Endothelial cell of umbilical vein (primary cell): ENCODE results near the gene RTN4. TPM values are rescaled to one million over a fixed set of nuclear protein-coding genes. Genes with fewer than 3 reads are reported as not detected.

Experiments used
- BruUV-seq: library from RNA; stranded (reverse); fragments of 400-500 nt; replicated peaks from 2 replicates; lab custom pipeline; 2021; lab: Mats Ljungman, UMichigan
- CTCF ChIA-PET: fragments of 300-600, 350-600 bp; sonication (Branson Sonifier 250); formaldehyde crosslinking; loops from one replicate; lab custom pipeline; 2021; ENCODE audit warnings: antibody characterized with exemption, inconsistent platforms; lab: Charles Lee
- POLR2A ChIA-PET: fragments of 300-600, 350-600 bp; sonication (Branson Sonifier 250); formaldehyde crosslinking; loops from one replicate; lab custom pipeline; 2021; ENCODE audit warnings: antibody characterized with exemption, inconsistent platforms; lab: Charles Lee
- DNase-seq: peaks from one replicate; pipeline ENCODE4 v3.0.0-alpha.2; 2011; ENCODE audit warnings: low read depth, low spot score
- FAIRE-seq: peaks from 2 replicates; lab custom pipeline; 2011; peaks lifted over from hg19 to GRCh38; lab: Jason Lieb, UNC
- H2AFZ ChIP-seq: 2 replicates; pipeline ENCODE4 v1.6.0; 2012; ENCODE audit warnings: low read depth, low read length, control low read depth, inconsistent platforms
- H3K27ac ChIP-seq: 2 replicates; pipeline ENCODE4 v1.5.1; 2011; ENCODE audit warnings: low read depth, mild to moderate bottlenecking, control low read depth, low read length, moderate library complexity; ENCODE audit not compliant: insufficient read depth
- H3K27me3 ChIP-seq, 2 experiments: 2 replicates each; pipeline versions ENCODE4 v1.6.0 to v1.6.1; 2011; ENCODE audit warnings: low read length in 2 of 2, mixed read lengths in 1 of 2; ENCODE audit not compliant: control insufficient read depth in 2 of 2, insufficient read depth in 2 of 2
- H3K36me3 ChIP-seq, 2 experiments: 2 replicates in 1 of 2; 3 replicates in 1 of 2; pipeline ENCODE4 v1.5.1; 2011; ENCODE audit warnings: low read length in 2 of 2, mild to moderate bottlenecking in 1 of 2, moderate library complexity in 1 of 2; ENCODE audit not compliant: control insufficient read depth in 2 of 2, insufficient read depth in 2 of 2; ENCODE audit errors: extremely low read depth in 1 of 2
- H3K4me1 ChIP-seq: 3 replicates; pipeline ENCODE4 v1.5.1; 2011; ENCODE audit warnings: mild to moderate bottlenecking, low read length; ENCODE audit not compliant: control insufficient read depth, insufficient read depth; ENCODE audit errors: extremely low read depth
- H3K4me2 ChIP-seq: 2 replicates; pipeline ENCODE4 v1.6.1; 2011; ENCODE audit warnings: low read length, control low read depth, mixed read lengths; ENCODE audit not compliant: insufficient read depth
- H3K4me3 ChIP-seq, 3 experiments: fragments of 200-600 bp in 1 of 3; sonication (generic), shearing (Covaris generic) in 1 of 3; replicated peaks in 1 of 3; 2 replicates each; pipeline ENCODE4 v1.5.1; 2011 to 2016; ENCODE audit warnings: control low read depth in 3 of 3, low read length in 3 of 3, mild to moderate bottlenecking in 2 of 3, inconsistent platforms in 1 of 3, low read depth in 1 of 3, moderate library complexity in 1 of 3; ENCODE audit not compliant: insufficient read depth in 1 of 3
- H3K79me2 ChIP-seq: 2 replicates; pipeline ENCODE4 v1.6.0; 2012; ENCODE audit warnings: low read length, inconsistent platforms; ENCODE audit not compliant: control insufficient read depth, insufficient read depth
- H3K9ac ChIP-seq: replicated peaks from 2 replicates; pipeline ENCODE3; 2011; ENCODE audit warnings: low read length, control low read depth; ENCODE audit not compliant: insufficient read depth; ENCODE audit errors: extremely low read depth
- H3K9me1 ChIP-seq: replicated peaks from 3 replicates; pipeline ENCODE4 v1.6.0; 2011; ENCODE audit warnings: mild to moderate bottlenecking, low read length; ENCODE audit not compliant: control insufficient read depth, insufficient read depth; ENCODE audit errors: extremely low read depth
- H3K9me3 ChIP-seq: replicated peaks from 2 replicates; pipeline ENCODE4 v1.5.1; 2012; ENCODE audit warnings: low read length, inconsistent platforms; ENCODE audit not compliant: control insufficient read depth, insufficient read depth
- H4K20me1 ChIP-seq: replicated peaks from 2 replicates; pipeline ENCODE3; 2011; ENCODE audit warnings: mild to moderate bottlenecking, low read length; ENCODE audit not compliant: control insufficient read depth, insufficient read depth; ENCODE audit errors: extremely low read depth
- EZH2 ChIP-seq: IDR thresholded peaks from 2 replicates; pipeline ENCODE4 v1.6.1; 2012; ENCODE audit warnings: borderline replicate concordance, low read depth, mild to moderate bottlenecking, moderate library complexity, low read length, inconsistent platforms; ENCODE audit not compliant: severe bottlenecking
- FOS ChIP-seq: IDR thresholded peaks from 2 replicates; pipeline ENCODE4 v1.6.1; 2011; ENCODE audit warnings: mild to moderate bottlenecking, low read length, moderate library complexity, borderline replicate concordance; ENCODE audit not compliant: insufficient read depth
- GATA2 ChIP-seq: IDR thresholded peaks from 2 replicates; pipeline ENCODE4 v1.7.0; 2011; ENCODE audit warnings: low read depth, mild to moderate bottlenecking, moderate library complexity, mixed read lengths, low read length; ENCODE audit not compliant: insufficient read length, insufficient read depth
- JUN ChIP-seq: IDR thresholded peaks from 2 replicates; pipeline ENCODE4 v1.6.1; 2011; ENCODE audit warnings: borderline replicate concordance, low read depth; ENCODE audit not compliant: insufficient read length, insufficient read depth
- MYC ChIP-seq: IDR thresholded peaks from one replicate; pipeline ENCODE4 v1.6.1; 2011; ENCODE audit warnings: mild to moderate bottlenecking, low read depth, low read length
- POLR2A ChIP-seq: IDR thresholded peaks from 2 replicates; pipeline ENCODE4 v1.6.1; 2012; ENCODE audit warnings: low read depth, mild to moderate bottlenecking, control low read depth, low read length
- POLR2AphosphoS5 ChIP-seq: IDR thresholded peaks from 2 replicates; pipeline ENCODE4 v1.6.1; 2012; ENCODE audit warnings: low read depth, mild to moderate bottlenecking, control low read depth, low read length, moderate library complexity; ENCODE audit not compliant: insufficient read depth
- dilution Hi-C: fragments of 300-500 bp; cut with MboI; formaldehyde crosslinking; loops from one replicate; pipeline ENCODE4 v1.15.0; 2019; ENCODE audit warnings: low sequenced_read_pairs; ENCODE audit not compliant: extremely low pct_ligation_motif_present
- intact Hi-C: fragments of 100-400 bp; cut with micrococcal nuclease; formaldehyde crosslinking; loops from one replicate; pipeline ENCODE4 v1.10.0; 2022
- polyA plus RNA-seq, 4 experiments: library from polyadenylated mRNA; depleted of rRNA in 3 of 4; stranded (reverse) in 3 of 4; unstranded in 1 of 4; fragments of >200 nt; gene quantifications; 2 replicates each; pipeline versions ENCODE4 v1.2.1 to v1.2.3, GENCODE V29; 2011 to 2012; ENCODE audit warnings: missing spikeins in 1 of 4
- total RNA-seq: library from RNA; stranded (reverse); gene quantifications from 2 replicates; pipeline ENCODE4 v1.2.3, GENCODE V29; 2021
- TF ChIP-seq, protein P1 (sequence below): IDR thresholded peaks from 2 replicates; pipeline ENCODE4 v1.6.1; 2011; ENCODE audit not compliant: insufficient read depth, insufficient read length
- TF ChIP-seq, protein P2 (sequence below), 2 donors: IDR thresholded peaks; 1 replicate in 1 of 2; 2 replicates in 1 of 2; pipeline ENCODE4 v1.5.1; 2011; ENCODE audit warnings: low read length in 2 of 2, mild to moderate bottlenecking in 2 of 2, moderate library complexity in 2 of 2, control low read depth in 1 of 2, inconsistent platforms in 1 of 2, low read depth in 1 of 2; ENCODE audit not compliant: insufficient read depth in 1 of 2; ENCODE audit errors: extremely low read depth in 1 of 2

Gene RTN4
- total and polyA plus RNA-seq, 2 donors (not counting 3 experiments of a cell fraction or from before 2014, with no cell fraction given) = 253 to 486 TPM

DNA sequence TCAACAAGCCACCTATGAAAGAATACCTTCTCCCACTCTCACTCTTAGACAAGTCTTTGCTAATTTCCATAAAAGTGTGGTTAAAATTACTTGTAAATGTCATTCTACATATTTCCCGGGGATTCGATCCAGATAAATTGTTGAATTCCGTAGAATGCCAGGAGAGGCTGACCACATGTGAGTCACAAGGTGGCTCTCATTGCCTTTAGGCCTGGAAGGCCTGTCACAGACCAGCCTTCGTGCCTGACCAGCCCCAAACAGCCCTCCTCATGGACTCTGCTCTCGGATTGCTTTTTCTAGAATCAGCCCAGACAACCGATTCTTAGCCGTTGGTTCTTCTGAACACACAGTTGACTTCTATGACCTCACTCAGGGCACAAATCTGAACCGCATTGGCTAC, 86.0 kb downstream of the RTN4 start:
- ChIA-PET CTCF (interaction anchor here (1.8 to 3.1 kb wide), 2 partner anchors 64 to 213 kb away, joined by 4 to 14 read pairs; no protein-coding TSS in a partner anchor), POLR2A (no interaction called here)
- H3K27me3 ChIP-seq = no peaks in the 10 kb centered on the region
- H3K36me3 ChIP-seq = no peaks in the 10 kb centered on the region
- no peaks in the 10 kb centered on the region for H3K9me1 ChIP-seq
- no peak for TF ChIP-seq EZH2
- TF ChIP-seq POLR2AphosphoS5 = no peak
- no peak for TF ChIP-seq POLR2A
- no peak for TF ChIP-seq GATA2
- TF ChIP-seq FOS = no peak
- TF ChIP-seq, protein P1, sequence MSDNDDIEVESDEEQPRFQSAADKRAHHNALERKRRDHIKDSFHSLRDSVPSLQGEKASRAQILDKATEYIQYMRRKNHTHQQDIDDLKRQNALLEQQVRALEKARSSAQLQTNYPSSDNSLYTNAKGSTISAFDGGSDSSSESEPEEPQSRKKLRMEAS = no peak
- no peak for TF ChIP-seq JUN
- no peak for TF ChIP-seq MYC
- TF ChIP-seq, protein P2, sequence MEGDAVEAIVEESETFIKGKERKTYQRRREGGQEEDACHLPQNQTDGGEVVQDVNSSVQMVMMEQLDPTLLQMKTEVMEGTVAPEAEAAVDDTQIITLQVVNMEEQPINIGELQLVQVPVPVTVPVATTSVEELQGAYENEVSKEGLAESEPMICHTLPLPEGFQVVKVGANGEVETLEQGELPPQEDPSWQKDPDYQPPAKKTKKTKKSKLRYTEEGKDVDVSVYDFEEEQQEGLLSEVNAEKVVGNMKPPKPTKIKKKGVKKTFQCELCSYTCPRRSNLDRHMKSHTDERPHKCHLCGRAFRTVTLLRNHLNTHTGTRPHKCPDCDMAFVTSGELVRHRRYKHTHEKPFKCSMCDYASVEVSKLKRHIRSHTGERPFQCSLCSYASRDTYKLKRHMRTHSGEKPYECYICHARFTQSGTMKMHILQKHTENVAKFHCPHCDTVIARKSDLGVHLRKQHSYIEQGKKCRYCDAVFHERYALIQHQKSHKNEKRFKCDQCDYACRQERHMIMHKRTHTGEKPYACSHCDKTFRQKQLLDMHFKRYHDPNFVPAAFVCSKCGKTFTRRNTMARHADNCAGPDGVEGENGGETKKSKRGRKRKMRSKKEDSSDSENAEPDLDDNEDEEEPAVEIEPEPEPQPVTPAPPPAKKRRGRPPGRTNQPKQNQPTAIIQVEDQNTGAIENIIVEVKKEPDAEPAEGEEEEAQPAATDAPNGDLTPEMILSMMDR (IDR thresholded peaks at IDR 0.05; ENCODE audit: extremely low read depth in 1 of 2, insufficient read depth in 1 of 2, low read depth in 1 of 2, low read length in 2 of 2) = no peak
- no peak for FAIRE-seq
- H3K27ac ChIP-seq = no peak overlapping the region
- H3K9me3 ChIP-seq = no peaks in the 10 kb centered on the region
- dilution Hi-C loops (no loop called here), intact Hi-C loops (no loop called here)
- H3K4me1 ChIP-seq = peaks cover 15% of the 10 kb centered on the region
- no peak overlapping the region for H3K9ac ChIP-seq
- no peaks in the 10 kb centered on the region for H3K79me2 ChIP-seq
- no TSS peak for BruUV-seq
- H3K4me3 ChIP-seq = no peak overlapping the region
- DNase-seq = no peak
- H3K4me2 ChIP-seq = no peak overlapping the region
- H4K20me1 ChIP-seq = no peaks in the 10 kb centered on the region
- no peak overlapping the region for H2AFZ ChIP-seq
